Activated CD4-positive, alpha-beta T cell treated with anti-CD3 and anti-CD28 coated beads, Interleukin-2, amount 50 U/mL, for 48 hours (primary cell): ENCODE results near the gene ARHGEF3.
A peak's percentile ranks its signal among the peaks of the same experiment; 100 is the strongest.

Source experiments
- DNase-seq, 2 experiments: peaks; one replicate each; pipeline ENCODE4 v3.0.0-alpha.2; 2020

The ARHGEF3 gene, protein sequence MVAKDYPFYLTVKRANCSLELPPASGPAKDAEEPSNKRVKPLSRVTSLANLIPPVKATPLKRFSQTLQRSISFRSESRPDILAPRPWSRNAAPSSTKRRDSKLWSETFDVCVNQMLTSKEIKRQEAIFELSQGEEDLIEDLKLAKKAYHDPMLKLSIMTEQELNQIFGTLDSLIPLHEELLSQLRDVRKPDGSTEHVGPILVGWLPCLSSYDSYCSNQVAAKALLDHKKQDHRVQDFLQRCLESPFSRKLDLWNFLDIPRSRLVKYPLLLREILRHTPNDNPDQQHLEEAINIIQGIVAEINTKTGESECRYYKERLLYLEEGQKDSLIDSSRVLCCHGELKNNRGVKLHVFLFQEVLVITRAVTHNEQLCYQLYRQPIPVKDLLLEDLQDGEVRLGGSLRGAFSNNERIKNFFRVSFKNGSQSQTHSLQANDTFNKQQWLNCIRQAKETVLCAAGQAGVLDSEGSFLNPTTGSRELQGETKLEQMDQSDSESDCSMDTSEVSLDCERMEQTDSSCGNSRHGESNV

DNA sequence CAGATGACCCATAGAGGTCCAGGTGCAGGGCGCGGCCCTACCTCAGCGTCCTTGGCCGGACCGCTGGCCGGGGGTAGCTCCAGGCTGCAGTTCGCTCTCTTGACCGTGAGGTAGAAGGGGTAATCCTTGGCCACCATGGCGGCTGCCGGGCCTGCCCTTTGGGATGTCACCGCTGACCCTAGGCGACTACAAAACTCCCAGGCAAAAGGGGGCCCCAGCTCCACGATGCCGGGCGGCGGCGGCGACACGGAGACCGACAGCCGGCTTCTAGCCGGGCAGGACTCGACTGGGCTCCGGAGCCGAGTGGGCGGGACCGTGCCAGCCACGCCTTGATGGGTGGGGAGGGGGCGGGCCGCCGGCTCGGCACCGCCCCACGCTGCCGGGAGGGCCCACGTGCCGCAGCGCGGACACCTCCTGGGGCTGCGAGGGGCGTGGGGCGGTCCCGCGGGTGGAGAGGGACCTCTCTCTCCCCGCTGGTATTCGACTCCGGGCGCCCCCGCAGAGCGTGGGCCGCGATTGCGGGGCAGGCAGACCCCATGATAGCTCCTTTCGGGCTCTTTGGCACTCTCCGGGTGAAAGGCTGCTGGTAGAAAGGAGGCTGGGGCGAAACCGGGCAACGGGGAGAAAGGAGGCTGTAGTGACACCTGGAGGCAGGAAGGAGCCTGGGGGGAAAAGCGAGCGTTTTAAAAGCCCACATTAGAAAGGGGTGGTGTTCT is at the start of gene ARHGEF3:
Gene ARHGEF3, minus strand, starts transcription at position 288 of the 716 bp plus-strand sequence. Its CDS starts 151 bp downstream, at position 137.
- DNase-seq, result peak; percentile 86 to 88

DNA sequence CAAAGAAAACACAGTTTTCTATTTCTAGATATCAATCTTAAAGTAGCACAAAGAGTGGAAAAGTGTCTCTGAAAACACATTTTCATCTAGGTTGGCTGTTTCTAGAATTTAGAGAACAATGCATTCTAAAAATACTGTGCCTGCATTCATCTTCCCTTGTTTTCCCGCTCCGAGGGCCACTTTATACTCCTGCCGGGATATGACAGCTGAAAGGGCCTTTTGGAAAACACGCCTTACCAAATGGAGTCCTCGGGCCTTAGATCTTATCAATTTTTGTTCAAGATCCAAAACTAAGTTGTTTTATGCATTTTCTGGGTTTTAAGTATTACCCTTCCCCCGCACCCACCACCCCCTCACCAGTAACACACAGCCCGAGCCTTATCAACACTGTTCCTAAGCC is 47.9 kb upstream of the ARHGEF3 start:
- no peak for DNase-seq

DNA sequence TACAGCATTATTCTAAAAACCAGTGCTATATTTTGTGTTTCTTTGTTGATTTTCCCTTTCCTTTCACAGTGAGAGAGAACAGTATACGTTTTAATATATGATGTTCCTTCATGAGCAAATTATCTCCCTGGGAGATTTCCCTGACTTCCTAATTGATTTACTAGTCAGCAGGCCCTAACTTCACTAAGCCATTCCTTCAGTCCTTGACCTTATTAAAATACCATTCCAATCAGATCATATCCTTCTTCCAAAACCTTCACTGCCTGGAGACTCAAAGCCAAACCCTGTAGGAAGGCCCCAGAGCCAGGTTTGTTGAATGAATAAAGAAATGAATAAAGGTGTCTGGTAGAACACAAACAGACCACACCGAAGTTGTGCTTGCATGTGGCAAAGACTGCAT is 43.8 kb upstream of the ARHGEF3 start:
- DNase-seq, result no peak

DNA sequence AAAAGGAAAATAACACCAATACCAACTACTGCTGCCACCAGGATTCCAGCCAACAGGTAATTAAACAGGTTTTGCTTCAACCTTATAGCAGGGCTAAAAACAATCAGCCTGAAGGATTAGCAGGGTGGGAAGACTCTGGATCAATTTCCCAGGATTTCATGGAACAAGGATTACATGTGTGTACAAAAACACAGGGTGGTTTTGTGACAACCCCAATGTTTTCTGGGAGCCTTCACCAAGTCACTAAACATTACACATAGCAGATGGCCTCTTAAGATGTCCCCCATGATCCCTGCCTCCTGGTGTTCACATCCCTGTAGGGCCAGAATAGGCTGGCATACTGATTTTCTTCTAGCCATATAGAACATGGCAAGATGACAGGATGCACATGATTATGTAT is 42.8 kb upstream of the ARHGEF3 start:
- no peak for DNase-seq

DNA sequence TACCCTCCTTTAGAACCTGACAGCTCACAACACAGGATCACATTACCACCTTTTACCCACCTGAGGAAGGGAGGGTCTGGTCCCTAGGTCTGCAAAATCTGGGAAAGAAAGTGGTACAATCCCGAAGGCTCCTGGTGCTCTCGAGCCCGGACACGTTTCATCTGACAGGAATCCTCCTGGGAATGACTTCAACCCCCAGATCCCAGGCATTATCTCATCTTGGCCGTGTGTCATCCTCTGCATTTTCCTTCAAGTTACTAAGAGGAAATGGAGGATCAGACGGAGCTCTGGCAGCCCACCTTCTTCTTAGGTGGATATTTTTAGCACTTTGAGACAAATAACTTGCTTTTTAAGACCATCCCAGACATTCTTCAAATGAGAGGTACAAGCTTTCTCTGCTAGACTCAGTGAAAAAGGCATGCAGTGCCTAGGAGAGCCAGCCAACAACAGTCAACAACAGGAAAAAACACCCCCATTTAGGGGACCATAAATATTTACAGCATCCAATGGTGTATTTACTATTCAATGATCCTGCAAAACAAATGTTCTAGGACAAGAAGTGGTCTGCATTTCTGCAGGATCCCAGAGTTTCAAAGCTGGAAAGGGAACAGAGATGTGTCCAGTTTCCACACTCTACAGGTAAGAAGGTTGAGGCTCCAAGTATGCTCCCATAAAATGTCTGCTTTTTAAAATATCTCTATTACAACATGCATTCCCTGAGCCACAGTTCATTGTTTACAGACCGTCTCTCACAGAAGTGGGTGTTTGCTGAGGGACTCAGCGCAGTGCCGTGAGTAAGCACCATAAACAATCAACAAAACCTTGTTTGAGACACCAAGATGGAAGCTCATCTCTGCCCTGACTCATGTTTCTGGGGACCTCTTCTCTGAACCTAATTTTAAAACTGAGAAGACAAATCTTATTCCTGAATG is 38.3 kb upstream of the ARHGEF3 start:
- DNase-seq, result no peak

DNA sequence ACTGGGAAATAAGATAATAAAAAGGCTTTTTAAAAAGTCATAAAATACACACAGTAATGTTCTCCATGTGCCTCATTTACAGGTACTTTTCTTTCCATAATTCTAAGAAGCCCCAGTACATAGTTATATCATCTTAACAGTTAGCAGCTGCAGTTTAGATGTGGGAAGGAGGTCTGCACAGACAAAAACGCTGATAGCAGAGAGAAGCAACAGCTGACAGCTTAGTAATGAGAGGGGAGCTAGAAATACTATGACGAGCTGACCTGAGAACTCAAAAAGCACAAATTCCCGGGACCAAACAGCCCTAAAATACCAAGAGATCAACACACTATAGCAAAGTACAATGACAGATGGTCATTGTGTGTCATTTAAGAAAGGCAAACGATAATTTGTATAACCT is 36.7 kb upstream of the ARHGEF3 start:
- DNase-seq, result no peak

DNA sequence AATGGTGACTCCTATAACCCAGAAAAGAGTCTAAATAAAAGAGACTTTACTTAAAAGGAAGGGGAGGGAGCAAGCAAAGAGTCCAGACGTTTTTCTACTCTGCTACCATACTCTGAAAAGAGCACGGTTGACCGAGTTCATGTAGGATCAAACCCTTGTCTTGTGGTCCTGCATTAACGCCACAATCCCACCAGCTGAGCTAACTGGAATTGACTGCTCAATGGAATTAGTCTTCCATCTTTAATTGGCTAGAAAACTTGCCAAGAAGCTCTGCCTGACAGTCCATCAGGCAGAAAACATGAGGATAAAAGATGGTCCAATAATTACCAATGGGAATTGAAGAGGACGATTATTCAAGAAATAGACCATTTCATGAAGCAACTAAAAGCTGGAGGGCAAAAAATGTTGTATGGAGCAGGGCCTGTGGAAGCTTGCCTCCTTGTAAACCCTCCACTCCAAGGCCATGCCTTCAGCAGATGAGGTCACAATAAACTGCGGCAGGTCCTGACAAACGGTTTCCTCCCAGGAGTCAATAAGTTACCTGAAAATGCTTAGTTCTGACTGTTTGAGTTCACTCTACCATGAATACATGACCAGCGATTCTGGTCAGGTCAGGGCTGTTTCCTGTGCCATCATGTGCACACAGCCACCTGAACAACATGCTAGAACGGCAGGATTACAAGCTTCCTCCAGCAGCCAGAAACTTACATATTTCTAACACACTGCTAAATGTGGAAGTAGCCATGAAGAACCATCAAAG is 35.6 kb upstream of the ARHGEF3 start:
- DNase-seq, result no peak

DNA sequence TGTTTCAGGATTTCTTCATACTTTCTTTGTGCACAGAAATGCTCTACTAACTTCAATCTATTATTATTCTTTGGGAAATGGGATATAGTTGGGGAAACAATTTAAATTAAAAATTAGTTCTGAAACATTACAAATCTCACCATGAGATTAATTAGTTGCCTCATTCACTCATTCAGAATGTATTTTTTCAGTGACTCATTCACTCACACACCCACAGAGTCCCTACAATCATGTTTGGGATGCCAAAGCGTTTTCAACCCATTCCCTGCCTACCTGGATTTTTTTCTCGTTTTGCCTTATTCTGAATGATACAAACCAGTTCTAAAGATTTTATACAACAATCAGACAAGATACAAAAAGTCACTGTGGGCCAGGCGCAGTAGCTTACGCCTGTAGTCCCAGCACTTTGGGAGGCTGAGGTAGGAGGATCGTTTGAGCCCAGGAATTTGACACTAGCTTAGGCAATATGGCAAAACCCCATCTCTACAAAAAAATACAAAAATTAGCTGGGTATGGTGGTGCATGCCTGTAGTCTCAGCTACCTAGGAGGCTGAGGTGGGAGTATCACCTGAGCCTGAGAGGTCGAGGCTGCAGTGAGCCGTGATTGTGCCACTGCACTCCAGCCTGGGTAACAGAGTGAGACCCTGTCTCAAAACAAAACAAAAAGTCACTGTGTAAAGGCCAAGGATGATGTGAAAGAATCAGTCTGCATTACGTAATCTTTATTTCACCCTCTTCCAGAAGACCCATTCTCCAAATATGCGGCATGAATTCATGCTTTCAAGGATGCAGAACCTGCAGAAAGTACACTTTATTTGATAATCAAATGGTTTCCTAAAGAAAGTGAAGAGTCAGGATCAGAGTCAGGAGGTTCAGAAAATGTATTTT is 34.8 kb upstream of the ARHGEF3 start:
- DNase-seq, result no peak

DNA sequence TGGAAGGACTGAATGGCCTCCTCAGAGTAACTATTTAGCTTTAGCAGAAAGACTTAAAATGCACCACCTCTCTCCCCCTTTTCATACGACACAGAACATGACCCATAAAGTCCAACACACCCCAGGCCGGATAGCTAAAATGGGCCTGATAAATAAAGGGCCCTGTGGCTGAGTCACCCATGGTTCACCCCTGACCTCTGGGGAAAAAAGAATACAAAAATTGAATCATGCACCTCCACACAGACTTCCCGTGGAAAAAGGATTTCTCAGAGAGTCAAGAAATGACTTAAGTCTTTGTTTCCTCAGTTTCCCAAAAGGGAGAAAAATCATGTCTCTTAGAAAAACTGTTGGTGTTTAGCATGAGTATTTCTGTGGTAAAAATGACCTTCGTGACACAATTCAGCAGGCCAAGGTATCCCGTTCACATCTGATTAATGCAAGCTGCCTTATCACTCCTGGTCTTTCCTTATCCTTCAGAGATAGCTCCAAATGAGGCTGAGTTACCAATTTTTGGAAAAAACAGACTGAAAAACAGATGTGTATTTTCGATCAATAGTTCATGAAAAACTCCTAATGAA is 34.0 kb upstream of the ARHGEF3 start:
- DNase-seq, result no peak

DNA sequence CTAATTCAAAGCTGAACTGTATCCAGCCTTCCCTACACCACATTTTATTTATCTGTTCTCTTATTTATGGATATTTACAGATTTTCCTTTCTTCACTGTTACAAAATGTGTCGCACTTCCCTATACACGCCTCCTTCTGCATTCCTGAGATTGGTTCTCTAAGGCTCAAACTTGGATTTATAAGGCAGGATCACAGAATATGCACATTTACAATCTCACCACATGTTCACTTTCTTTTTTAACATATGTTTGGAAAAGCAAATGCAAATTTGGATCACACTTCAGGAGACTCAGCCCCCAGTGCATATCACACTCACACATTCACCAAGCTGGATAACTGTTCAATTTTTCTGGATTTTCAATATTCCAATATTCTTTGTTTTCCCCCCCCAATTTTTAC is 31.8 kb upstream of the ARHGEF3 start:
- DNase-seq, result no peak

DNA sequence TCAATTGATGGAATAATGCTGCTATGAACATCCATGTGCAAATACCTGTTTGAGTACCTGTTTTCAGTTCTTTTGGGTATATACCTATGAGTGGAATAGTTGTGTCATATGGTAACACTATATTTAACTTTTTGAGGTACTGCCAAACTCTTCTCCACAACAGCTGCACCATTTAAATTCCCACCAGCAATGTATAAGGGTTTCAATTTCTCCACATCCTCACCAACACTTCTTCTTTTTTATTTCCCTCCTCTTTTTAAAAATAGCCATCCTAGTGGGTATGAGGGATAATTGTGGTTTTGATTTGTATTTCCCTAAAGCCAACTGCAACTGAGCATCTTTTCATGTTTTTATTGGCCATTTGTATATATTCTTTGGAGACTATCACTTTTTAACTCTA is 31.3 kb upstream of the ARHGEF3 start:
- DNase-seq, result no peak

DNA sequence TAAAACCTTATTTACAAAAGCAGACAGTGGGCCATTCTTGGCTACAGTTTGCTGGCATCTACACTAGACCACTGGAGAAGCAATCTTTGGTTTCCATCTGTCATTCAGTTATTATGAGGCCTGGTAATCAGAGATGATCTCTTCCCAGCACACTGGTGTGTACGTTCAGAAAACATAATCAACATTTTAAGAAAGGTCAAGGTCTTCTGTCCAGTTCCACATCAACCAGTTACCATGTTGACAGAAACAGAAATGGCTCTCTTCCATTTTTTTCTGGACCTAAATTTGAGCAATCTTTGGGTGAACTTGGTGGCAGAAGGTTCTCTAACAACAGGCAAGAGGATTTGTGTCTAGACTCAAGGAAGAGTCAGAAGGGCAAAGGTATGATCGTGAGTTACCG is 29.8 kb upstream of the ARHGEF3 start:
- DNase-seq, result no peak

DNA sequence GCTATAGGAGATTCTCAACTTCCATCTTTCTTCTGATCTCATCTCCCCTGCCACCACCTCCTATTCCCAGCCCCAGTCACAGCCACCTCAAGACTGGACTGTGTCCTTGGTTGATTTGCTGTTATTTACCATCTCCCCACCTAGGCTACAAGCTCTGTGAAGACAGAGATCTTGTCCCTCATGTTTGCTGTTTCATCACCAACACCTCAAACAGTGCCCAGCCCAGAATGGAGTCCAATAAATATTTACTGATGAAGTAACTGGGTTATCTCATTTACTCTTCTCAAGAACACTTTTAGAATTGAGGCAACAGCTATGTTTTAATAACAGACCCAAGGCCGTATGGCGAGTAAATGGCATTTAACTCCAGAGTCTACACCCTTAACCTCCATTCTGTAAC is 29.1 kb upstream of the ARHGEF3 start:
- no peak for DNase-seq

DNA sequence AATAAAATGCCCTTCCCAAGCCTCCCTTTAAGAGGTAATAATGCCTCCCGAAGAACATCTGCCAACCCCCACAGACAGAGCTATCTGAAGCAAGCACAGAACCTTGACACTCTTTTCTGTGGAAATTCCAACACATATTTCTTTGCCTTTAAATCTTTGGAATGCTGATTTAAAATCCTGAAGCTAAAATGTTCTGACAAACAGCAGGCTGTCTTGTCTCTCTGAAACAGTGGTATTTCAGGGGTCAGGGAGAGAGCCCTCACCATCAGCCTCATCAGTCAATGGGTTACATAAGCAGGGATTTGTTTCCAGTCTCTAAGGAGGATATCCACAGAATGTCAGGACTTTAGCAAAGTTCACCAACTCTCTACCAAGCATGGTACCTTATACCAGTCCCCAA is 27.8 kb upstream of the ARHGEF3 start:
- DNase-seq, result no peak

DNA sequence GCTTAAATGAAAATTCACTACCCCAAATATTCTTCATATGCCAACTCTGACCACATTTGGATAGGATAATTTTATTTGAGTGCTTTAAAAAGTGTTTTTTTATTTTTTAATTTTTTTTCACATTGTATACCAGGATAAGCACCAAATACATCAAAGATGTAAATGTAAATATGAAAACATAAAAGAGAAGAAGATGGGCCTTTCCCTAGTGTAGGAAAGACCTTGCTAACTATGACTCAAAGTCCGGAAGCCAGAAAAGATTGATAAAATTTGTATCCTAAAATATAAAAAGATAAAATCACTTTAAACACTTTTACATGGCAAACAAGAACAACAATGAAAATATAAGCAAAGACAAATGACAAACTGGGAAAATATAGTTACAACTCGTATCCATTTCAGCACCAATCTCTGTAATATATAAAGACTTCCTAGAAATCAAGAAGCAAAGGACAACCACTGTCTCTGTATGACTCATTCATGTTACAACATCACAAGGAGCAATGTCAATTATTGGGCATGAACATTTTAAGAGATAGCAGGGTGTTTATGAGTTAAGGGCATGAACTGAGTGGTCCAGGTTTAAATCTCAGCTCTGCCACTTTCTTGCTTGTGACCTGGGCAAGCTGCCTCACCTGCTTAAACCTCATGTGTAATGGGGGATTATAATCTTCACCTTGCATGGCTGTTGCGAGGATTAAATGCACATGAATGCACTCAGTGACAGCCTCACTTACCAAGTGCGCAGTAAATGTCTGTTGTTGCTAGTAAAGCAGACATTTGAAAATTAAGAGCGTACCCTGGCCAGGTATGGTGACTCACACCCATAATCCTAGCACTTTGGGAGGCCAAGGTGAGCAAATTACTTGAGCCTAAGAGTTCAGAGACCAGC is 25.3 kb upstream of the ARHGEF3 start:
- no peak for DNase-seq

DNA sequence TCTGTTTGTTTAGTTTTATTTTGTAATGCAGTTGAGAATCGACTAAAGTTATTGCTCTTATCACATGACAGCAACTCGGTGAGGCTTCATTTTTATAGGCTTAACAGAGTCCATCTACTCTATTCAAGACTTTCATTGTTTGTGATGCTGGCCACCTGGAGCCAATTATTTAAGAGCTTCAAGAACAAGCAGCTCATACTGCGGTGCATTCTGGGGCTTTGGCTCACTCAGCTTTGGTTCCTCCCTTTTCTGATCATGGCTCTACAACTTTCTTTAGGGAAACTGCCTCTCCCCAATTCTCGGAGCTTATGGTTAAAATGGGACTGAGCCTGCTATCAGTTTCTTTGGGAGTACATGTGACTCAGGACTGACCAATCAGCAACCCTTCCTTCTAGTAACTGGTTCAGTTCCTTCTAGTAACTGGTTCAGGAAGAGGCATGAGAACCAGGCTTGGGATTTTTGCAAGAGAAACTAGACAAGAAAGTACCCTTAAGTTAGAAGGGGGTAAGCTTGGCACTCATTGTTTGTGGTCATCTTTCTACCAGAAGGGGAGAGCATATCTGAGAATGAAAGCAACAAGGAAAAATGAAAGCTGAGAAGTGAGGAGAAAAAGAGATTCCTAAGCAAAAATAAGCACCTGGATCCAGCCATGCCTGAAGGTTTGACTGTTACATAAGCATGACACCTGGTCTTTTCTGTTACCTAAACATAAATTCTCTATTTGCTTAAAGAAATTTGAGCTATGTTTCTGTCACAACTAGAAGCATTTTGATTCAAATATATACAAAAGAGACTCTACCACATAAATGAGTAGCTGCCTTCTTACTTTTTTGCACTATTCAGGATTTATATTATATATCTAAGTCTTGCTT is 24.1 kb upstream of the ARHGEF3 start:
- DNase-seq, result no peak

DNA sequence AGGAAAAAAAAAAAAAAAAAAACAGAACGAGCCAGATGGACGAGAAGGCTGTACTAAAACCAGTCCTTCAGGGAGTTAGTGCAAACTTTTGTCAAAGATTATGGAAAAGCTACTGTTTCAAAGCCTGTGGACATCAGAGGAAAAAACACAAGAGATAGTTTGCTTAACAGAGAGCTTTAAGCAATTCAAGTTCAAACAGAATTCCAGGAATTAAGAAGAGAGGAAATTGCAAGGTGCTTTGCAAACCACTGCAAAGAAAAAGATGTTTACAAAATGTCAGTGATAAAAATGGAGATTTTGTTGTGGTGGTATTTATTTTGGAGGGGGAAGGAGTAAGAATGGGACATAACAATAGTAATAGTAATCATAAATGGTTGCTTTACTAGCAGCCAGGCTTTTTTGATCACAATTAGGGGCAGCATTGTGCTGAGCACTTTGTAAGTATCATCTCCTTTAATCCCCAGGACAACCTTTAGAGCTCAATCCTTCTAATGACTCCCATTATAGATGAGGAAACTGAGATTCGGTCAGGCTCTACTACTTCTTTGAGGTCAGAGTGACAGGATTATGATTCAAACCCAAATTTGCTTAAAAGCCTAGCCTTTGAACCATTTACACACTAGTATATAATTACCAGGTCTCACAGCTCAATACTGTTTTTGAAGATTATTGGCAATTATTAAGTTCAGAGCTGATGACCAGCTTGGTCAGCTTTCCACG is 22.4 kb upstream of the ARHGEF3 start:
- no peak for DNase-seq

DNA sequence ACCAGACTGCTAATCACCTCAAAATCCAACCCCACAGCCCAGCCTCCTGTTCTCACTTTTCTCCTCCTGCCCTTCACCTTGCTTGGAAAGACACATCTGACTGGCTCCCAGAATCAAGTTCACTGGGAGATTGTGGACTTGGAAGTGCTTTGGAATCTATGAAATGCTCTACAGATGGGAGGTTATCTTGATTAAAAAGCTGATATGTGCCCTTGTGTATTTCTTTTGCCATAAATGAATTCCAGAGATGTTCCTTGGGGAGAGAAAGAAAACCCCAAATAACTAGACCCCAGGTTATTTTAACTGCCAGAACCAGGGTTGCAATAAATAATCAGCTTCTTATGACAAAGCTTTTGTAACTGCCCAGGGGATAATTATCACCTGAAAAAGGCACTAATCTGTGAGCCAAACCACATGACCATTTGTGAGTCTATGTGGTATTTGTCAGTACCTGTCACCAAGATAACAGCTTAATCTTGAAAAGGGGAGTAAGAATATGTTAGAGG is 21.7 kb upstream of the ARHGEF3 start:
- no peak for DNase-seq
